Activated CD4-positive, CD25-positive, alpha-beta regulatory T cell treated with anti-CD3 and anti-CD28 coated beads, Interleukin-2, amount 50 U/mL, for 72 hours (primary cell): ENCODE measurements around the gene C1QA.

Source experiments
- DNase-seq: peaks from one replicate; pipeline ENCODE4 v3.0.0; 2021

The C1QA gene

DNA sequence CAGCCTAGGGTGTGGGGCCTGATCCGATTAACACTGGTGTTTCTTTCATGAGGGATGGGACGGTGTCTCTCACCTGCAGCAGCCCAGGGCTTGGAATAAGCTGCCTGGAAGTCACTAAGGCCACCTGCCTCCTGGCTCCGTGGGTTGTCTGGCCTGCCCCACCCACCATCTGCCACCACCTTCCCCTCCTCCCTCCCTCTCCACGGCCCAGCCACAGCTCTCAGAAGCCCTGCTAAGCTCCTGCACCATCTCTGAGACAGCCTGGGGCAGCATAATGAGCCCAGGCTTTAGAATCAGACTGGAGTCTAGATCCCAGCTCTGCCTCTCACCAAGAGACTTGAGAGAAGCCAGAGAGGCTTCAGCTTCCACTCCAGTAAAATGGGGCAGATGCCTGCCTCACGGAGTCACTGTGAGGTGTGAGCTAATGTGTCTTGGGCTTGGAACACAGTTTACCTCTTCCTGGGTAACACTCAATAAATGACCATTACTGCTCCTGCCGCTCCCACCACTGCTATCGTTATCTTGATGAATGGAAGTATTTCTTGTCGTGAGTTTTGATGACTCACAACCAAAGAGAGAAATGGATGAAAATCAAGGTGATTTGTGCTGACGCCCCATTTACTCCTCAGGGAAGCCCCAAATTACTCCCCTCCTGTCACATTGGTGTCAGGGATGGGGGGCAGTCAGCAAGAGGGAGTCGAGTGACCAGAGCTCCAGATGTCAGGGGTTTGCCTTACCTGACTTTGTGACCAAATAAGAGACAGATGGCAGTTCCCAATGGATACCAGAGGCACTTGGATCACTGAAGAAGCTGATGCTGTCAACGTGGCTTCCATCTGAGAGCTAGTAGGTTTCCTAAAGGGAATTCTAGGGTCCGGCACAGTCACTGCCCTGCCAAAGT, 23.5 kb upstream of the C1QA start:
- no peak for DNase-seq

DNA sequence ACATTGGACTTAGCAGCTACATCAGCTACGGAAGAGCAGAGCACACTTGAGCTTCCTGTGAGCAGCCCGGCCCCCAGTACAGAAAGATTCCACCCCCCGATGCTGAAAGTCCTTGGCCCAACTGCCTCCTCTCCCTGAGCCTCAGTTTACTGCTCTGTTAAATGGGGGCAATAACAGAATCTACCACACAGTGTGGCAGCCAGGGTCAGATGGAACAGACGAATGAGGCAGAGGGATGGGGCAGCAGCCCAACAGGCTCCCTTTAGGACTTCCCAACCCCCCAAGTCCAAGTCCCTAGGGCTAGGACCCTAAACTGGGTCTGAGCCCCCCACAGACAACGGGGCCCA, 22.9 kb upstream of the C1QA start:
- no peak for DNase-seq

DNA sequence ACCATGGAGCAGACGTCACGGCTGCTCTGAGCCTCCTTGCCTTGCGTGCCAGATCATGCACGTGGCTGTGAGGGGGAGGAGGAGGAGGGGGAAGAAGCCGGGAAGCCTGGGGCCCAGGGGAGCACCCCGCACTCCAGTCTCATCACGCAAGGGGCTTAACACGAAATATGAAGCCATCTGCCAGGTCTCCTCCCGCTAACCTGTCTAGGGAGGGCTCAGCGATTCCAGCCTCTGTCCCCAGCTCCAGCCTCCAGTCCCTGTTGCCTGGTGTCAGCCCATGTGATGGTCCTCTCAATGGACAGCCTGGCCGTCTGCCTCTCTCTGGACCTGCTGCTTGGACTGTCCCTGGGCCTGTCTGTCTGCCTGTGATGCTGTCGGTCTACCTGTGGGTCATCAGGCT, 22.5 kb upstream of the C1QA start:
- no peak for DNase-seq

DNA sequence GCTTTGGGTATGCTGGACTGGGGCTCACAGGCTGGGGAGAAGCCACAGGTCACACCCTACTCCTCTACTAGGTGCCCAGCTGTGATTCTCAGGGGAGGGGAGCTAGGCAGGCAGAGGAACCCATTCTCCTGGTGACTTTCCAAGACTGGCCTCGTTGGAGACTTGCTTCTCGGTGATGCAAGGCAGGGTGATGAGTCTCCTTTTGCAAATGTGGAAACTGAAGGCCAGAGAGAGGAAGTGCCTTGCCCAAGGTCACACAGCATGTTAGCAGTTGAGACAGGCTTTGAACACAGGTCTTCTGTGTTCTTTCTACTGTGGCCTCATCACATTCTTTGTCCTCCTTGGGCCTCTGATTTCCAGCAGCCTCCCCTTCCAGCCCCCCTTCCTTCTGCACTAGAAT, 20.5 kb upstream of the C1QA start:
- no peak for DNase-seq

DNA sequence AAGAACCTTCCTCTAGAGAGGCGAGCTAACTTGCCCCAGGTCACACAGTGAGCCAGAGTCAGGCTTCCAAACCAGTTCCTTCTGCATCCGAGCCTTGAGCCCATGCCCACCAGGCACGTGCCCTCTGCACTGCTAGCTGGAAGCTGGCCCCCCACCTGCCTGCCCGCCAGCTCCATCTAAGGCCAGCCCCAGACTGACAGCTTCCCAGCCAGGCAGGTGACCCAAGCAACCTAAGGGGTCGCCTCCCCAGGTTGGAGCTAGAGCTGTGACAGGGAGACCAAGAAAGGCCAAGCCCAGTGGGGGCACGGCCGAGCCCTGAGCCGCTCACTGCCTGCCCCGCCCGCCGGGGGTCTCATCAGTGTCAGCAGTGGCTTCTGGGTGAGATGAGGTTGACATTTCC, 19.9 kb upstream of the C1QA start:
- no peak for DNase-seq

DNA sequence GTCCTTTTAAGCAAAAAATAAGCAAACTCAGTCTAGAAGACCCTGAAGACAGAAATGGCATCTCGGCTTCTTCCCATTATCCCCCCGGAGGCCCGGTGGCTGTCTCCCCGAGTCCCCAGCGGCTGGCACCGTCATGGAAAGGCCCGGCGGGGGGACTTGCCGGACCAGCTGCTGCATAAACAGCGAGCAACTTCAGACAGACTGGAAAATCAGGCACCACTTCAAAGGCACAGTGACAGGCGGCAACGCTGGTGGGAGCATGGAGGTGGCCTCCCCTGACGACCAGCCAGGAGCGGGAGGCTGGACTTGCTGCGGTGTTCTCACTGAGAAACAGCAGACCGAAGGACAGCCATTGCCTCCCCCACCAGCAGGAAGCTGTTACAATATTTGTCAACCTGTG, 18.4 kb upstream of the C1QA start:
- DNase-seq = no peak

DNA sequence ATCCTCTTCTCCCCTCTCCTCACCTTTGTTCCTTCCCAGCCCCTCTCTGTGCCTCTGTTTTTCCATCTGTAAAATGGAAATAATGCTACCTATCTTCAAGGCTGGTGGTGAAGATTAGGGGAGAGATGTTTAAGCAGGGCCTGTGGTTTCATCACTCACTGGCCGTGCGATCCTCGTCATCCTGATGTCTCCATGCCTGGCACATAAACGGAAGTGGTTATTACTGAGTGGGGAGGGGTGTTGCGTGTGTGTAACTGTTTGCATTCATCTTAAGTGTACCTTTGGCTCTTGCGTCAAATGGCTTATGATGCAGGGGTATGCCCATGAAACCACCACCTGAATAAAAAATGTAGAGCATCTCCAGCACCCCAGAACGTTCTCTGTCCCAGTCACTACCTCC, 17.2 kb upstream of the C1QA start:
- DNase-seq = no peak

DNA sequence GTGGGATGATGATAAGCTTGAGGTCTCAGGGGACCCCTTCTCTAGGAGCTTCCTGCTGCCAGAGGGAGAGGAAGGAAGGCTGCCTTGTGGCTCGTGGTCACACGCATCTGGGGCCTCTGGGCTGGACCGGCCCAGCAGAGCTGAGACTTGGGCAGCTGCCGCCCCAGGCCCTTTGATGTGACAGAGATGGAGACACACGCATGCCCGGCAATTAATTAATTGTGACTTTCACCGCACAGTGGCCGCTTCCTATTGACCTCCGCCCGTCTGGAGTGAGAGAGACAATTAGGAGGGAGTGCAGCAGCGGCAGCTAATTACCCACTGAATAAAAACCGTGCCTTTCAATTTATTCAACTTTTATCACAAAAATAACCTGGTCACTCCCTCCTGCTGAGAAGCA, 16.6 kb upstream of the C1QA start:
- DNase-seq = no peak

DNA sequence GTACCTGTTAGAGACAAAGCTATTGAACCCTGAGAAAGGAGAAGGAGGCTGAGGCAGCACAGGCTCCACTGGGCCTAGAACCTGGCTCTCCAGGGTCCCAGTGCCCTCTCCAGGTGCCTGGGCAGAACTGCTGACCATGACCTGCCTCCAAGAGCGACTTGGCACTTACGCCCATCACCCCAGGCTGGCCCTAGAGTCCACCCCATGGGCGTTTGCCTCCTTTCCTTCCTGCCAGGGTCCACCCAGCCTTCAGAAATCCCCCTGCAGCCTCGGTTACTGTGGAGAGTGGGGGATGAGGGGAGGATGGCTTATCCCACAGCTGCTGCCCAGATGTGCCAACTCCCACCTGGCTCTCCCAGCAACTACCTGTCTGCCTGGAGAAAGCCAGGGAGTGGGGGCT, 14.7 kb upstream of the C1QA start:
- no peak for DNase-seq

DNA sequence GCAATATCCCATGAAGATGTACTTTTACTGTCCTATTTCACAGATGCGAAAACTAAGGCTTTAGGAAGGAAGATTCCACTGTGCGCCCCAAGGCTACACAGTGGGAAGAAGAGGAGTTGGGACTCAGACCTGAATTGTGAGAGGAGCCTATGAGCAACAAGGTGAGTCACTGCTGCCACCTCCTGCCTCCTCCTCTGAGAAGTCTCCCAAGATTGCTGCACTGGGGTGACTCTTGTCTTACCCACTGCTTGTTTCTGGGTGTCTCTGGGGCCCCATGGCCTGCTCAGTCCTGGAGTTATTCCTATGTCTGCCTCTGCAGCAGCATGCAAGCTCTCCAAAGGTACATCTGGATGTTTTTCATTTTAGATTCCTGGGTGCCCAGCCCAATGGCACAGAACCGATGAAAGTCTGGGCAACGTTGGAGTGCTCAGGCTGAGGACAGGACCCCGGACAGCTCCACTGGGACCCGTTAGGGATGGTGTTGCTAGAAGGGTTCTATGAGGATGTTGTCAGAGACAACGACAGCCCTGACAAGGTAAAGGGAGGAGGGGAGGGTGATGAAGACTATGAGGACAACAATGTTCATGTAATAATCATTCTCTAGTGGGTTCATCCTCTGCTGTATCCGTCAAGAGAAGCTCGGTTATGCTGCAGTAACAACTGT, 11.0 kb upstream of the C1QA start:
- no peak for DNase-seq

DNA sequence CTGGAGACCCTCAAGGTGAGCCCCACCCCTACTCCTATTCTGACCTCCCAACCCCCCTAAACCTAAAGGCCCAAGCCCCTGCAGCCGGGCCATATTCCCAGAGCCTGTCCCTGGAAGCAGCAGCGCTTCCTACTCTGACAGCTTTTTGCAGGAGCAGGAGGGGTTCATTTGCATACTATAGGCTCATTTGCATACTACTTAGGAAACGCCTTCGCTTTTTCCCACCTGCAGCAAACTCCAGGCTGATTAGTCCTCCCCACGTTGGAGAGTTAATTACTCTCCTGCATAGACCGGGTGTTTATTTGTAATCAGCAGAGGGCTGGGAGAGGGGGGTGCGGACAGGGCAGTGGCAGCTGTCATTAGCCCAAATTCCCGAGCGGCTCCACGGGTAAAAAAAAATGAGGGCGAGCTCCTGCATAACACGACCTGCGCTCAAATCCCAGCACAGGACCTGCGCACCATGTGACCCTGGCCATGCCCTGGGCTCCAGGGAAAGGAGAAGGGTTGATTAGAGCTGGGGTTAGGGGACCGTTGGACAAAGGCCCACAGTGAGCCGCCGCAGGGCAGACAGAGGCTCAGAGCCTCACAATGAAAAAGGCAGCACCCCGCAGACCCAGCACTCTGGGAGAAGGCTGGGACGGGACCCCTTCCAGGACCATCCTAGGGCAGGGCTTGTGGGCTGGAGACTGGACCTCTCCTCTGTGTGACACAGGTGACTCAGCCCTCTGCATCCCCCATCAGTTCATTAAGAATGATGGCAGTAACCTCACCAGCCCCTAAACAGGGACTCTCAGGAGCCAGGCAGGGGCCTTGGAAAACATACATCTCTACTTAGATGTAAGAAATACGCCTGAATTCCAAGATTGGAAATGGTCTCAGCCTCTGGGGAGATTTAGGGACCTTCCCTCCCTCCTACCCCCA, 9.9 kb upstream of the C1QA start:
- no peak for DNase-seq

DNA sequence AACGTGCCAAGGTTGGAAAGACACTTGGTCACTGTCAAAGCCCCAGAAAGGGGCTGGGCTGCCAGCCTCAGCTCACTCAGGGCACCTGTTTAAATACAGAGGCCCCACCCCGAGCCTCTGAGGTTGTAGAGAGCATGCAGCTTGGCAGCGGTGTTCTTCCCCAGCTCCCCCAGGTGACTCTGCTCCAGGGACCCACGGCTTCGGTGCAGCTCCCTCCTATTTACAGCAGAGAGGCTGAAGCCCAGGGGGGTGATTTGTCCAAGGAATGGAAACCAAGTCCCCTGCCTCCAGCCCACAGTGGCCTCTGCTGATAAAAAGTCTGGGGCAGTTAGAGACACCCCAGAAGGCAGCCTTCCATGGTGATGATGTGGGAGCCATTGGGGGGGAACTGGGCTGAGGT, 9.1 kb upstream of the C1QA start:
- DNase-seq = no peak

DNA sequence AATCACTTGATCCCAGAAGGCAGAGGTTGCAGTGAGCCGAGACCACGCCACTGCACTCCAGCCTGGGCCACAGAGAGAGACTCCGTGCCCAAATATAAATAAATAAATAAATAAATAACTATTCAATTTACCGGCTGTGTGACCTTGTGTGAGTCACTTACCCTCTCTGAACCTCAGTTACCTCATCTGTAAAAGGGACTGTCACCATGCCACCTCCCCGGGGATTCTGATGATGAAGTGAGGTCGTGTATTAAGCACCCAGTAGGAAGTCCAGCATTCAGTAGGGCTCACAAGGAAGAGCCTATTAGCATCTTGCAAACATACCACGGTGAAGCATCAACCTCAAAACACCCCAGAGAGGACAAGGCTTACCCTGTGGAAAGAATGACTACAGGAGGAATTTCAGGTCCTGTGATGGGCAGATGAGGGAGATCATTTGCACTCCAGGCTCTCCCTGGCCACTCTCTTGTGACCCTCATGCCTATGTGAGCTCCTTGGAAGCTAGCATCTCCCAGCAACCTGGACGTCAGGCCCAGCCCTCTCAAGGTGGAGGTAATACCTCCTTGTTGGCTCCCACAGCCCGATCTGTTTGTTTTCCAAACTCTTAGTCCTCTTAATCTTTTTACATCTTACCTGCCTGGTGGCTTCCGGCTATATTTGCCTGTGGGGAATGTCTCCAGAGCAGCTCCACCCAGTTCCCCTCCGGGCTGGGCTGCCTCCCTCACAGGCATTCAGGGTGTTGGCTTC, 7.6 kb upstream of the C1QA start:
- DNase-seq = no peak

DNA sequence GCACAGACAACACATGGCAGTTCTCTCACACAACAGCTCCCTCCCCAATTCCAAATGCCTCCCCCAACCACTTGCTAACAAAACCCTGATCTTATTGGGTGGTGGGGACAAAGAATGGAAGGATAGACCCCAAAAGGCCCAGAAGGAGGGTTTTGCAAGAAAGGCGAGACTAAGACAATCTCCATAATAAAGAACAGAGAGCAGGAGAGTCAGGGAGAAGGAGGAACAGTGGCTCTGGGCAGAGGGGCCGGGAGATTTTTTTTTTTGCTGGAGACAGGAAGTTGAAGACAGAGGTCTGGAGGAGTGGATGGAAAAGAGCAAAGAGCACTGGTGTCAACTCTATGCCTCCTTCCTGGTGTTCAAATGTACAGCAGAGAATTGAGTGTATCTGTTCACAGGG, 6.5 kb upstream of the C1QA start:
- DNase-seq = no peak

DNA sequence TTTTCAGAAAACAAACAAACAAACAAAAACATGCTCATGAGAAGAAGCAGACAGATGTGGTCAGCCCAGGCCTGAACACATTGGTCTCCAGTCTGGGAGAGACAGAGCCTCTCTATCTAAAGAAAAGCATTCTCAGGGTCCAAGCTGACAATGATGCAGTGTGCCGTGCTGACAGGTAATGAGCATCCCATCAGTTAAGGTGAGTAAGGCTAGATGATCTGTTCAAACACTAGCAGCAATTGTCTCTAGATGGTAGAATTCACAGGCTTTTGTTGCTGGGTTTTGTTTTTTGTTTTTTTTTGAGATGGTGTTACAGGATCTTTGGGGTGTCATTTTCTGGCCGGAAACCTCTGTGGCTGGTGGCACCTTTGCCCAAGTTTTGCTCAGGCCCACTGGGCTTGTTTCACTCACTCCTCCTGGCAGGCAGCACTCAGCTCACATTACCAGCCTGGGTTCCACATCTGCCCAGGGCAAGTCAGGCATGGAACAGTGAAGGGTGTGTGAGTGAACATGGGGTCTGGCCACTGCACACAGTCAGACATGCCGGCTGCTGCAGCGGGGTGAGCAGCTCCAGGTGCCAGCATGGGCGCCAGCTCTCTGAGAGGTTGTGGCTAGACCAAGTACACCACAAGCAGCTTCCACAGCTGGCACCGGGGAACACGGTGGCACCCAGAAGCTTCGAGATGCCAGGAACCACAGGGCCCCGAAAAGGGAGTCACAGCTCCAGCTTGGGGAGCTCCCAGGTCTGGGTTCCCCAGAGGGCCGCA, 2.5 kb upstream of the C1QA start:
- DNase-seq = no peak

DNA sequence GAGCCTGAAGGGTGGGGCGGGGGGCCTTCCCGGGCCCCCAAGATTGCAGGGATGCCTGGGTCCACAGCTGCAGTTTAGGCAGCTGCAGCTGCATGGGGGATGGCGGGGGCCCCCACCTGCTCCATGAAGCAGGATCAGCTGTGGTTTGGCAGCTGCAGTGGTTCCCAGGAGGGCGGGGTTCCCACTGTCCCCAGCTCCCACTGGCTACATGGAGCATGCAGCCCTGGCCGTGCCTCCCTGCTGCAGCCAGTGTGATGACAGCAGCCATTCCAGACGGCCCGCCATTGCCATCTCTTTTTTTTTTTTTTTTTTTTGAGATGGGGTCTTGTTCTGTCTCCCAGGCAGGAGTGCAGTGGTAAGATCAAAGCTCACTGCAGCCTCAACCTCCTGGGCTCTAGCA, 992 bp upstream of the C1QA start:
- DNase-seq = no peak

DNA sequence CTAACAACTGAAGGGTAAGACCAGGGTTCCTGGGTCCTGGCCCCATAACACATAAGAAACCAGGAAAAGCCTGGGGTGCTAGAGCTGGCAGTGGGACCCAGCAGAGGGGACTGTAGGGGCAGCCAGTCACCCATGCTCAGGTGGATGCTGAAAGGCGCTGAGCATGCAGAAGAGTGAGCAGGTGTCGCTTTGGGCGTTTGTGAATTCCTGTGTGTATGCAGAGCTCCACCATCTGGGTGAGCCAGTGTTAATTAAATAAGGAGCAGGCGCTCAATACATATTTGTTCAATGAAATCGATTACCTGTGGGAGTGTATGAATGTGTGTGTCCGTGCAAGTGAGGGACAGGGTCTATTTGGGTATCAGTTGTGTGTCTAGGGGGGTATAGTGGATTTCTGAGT, 499 bp downstream of the C1QA start:
- DNase-seq = no peak

DNA sequence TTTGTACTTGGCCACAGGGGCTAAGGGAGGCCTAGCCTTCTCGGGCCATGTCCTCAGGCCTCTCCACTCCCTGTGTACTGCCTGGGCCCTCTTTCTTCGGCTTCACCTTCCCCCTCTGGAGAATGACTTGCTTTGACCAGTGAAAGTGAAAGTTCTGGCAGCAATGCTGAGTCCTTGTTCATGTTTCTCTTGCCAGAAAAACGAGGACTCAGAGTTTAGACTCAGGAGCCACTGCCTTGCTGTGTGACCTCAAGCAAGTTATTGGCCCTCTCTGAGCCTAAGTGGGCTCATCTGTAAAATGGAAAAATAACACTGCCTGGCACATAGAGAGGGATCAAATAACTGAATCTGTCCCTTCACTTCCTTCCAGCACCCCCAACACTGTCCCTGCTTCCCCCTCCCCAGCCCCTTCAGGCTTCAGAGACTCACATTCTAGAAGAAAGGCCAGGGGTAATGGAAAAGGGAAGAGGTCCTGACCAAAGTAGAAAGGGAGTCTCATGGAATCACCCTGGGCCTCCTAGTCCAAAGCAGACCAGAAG, 1.5 kb downstream of the C1QA start:
- DNase-seq = no peak

DNA sequence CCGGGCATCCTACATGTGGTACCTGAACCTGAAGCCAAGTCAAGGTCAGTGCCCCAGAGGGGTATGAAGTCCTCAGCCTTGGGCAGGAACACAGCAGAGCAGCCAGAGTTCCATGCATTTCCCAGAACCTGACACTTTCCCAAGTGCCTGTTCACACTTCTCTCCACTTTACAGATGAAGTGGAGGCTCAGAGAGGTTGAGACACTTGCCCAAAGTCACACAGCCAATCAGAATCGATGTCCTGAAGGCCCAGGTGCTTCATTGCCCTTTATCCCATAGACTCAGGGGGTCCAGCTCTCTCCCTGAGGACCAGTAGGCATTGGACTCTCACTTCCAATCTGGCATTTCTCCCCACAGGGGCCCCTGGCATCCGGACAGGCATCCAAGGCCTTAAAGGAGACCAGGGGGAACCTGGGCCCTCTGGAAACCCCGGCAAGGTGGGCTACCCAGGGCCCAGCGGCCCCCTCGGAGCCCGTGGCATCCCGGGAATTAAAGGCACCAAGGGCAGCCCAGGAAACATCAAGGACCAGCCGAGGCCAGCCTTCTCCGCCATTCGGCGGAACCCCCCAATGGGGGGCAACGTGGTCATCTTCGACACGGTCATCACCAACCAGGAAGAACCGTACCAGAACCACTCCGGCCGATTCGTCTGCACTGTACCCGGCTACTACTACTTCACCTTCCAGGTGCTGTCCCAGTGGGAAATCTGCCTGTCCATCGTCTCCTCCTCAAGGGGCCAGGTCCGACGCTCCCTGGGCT, 2.2 kb downstream of the C1QA start:
- DNase-seq = no peak

DNA sequence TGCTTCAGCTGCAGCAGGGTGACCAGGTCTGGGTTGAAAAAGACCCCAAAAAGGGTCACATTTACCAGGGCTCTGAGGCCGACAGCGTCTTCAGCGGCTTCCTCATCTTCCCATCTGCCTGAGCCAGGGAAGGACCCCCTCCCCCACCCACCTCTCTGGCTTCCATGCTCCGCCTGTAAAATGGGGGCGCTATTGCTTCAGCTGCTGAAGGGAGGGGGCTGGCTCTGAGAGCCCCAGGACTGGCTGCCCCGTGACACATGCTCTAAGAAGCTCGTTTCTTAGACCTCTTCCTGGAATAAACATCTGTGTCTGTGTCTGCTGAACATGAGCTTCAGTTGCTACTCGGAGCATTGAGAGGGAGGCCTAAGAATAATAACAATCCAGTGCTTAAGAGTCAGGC, 2.9 kb downstream of the C1QA start:
- DNase-seq = no peak

DNA sequence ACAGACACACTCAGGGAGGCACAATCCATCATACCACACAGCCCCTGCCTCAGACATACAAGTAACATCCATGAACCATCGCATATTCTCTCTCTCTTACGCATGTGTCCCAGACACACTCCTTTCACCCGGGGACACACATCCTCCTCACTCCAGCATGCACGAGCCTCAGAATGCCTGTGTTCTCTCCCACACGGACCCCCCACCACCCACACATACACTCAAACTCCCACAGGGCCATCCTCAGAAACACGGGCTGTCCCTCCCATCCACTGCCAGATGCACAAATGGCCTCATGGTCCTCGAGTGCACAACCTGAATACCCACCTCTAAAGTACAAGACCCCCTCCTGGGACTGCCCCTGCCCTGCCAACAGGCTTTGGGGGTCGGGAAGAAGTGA, 4.8 kb downstream of the C1QA start:
- DNase-seq = no peak
